Tibial nerve (tissue), 4 donors: ENCODE measurements around the gene CKS1B.

ENCODE experiments used
- EP300 ChIP-seq, 2 donors: sonication (generic); formaldehyde crosslinking; IDR thresholded peaks; one replicate each; pipeline ENCODE4 v1.6.1; 2017; ENCODE audit warnings: antibody characterized with exemption in 2 of 2, mild to moderate bottlenecking in 1 of 2
- POLR2A ChIP-seq, 2 donors: fragments of 450-650 bp; IDR thresholded peaks; one replicate each; pipeline ENCODE4 v1.6.1; 2017; ENCODE audit warnings: antibody characterized with exemption in 2 of 2, mild to moderate bottlenecking in 2 of 2, moderate library complexity in 2 of 2
- TF ChIP-seq, protein P1 (sequence below), 5 experiments: fragments of 200-600 bp in 3 of 5; fragments of 450-650 bp in 2 of 5; sonication (generic) in 3 of 5; IDR thresholded peaks; one replicate each; pipeline ENCODE4 v1.5.1; 2016 to 2019; ENCODE audit warnings: antibody characterized with exemption in 5 of 5, mild to moderate bottlenecking in 3 of 5, moderate library complexity in 2 of 5

DNA sequence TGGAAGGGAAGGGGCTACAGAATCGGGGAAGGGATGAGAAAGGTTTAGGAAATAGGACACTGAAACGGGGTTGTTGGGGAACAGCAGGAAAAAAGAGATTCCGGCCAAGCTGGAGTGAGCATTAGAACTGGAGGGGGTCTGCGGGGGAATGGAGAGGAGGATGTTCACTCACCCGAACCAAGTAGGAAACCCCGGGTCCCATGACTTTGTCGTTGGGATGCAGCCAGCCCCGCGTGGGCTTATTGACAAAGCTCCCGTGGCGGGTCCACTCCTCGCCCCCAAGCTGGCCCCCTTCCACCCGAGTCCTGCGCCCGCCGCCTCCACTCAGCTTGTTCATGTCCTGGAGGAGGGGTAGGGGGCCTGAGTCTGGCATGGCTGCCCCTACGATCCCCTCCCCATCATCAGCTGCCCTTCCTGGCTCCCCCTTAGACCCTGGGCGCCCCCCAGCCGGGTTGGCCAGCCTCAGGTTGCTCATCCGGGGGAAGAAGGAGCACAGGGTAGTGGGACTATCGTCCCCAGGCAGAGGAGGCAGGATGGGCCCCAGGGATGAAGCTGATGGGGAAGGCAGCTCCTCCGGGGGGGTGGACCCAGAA lies 4.5 kb upstream of the CKS1B start:
- no peak for TF ChIP-seq POLR2A (IDR thresholded peaks at IDR 0.05)
- TF ChIP-seq, protein P1, sequence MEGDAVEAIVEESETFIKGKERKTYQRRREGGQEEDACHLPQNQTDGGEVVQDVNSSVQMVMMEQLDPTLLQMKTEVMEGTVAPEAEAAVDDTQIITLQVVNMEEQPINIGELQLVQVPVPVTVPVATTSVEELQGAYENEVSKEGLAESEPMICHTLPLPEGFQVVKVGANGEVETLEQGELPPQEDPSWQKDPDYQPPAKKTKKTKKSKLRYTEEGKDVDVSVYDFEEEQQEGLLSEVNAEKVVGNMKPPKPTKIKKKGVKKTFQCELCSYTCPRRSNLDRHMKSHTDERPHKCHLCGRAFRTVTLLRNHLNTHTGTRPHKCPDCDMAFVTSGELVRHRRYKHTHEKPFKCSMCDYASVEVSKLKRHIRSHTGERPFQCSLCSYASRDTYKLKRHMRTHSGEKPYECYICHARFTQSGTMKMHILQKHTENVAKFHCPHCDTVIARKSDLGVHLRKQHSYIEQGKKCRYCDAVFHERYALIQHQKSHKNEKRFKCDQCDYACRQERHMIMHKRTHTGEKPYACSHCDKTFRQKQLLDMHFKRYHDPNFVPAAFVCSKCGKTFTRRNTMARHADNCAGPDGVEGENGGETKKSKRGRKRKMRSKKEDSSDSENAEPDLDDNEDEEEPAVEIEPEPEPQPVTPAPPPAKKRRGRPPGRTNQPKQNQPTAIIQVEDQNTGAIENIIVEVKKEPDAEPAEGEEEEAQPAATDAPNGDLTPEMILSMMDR (IDR thresholded peaks at IDR 0.05), result no peak
- TF ChIP-seq EP300 (IDR thresholded peaks at IDR 0.05), result no peak
